22Rv1 (cell line): ENCODE data around the gene ZBTB20.

Experiments
- CTCF ChIP-seq: fragments of 450-650 bp; IDR thresholded peaks from 2 replicates; pipeline ENCODE4 v1.5.1; 2017; ENCODE audit warnings: mild to moderate bottlenecking
- ZFX ChIP-seq: fragments of 450-650 bp; IDR thresholded peaks from 2 replicates; pipeline ENCODE4 v1.6.1; 2017; ENCODE audit warnings: antibody characterized with exemption, borderline replicate concordance

GRCh38 chr3:114451561-114452018 lies 695.5 kb downstream of the ZBTB20 start:
- no peak for TF ChIP-seq CTCF
- no peak for TF ChIP-seq ZFX
